Astrocyte of the cerebellum (primary cell): ENCODE measurements around the gene GRAMD4.

Experiments used
- DNase-seq: peaks from one replicate; pipeline ENCODE4 v3.0.0-alpha.2; 2011; ENCODE audit warnings: low read depth
- H3K4me3 ChIP-seq: 2 replicates; pipeline ENCODE4 v1.5.1; 2011; ENCODE audit warnings: mild to moderate bottlenecking, low read depth, low read length, moderate library complexity
- CTCF ChIP-seq: IDR thresholded peaks from 2 replicates; pipeline ENCODE4 v1.5.1; 2012; ENCODE audit warnings: low read length, low read depth, moderate library complexity, mild to moderate bottlenecking; ENCODE audit errors: missing control alignments
- in situ Hi-C: cut with HindIII; loops from 2 replicates; pipeline ENCODE4 v1.10.0; 2017; ENCODE audit warnings: low sequenced_read_pairs

The GRAMD4 gene

DNA sequence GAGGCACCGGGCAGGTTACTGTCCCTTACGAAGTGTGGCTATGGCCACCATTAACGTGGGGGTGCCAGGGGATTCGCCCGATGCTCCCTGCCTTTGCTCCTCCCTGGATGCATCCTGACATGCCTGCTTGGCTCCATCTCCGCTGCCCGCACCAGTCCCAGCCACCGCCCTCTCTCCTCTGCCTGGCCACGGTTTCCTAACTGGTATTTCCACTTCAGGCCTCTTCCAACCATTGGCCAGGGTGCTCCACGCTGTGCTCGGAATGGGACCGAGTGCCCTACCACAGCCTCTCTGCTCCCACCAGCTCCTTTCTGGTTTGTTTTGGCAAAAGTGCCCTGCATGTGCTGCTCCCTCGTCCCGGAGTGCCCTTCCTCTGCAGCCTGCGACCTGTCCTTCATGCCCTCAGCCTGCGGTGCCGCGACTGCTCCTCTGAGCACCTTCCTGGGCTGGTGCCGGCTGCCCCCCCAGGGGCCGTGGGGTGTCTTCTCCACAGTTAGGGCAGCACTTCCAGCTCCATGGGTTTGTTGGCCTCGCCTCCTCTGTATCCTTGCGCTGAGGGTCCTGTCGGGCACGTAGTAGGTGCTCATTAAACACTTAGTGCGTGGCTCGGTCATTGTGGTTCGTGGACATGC lies 12.6 kb upstream of the GRAMD4 start:
- H3K4me3 ChIP-seq, result no peak overlapping the region
- in situ Hi-C loops, result no loop called here
- no peak for TF ChIP-seq CTCF
- DNase-seq, result no peak

- H3K4me3 ChIP-seq, result no peak overlapping the region
- in situ Hi-C loops, result no loop called here
- DNase-seq, result no peak
- no peak for TF ChIP-seq CTCF
Measured at GRCh38 chr22:46609175-46609690, 11.0 kb upstream of the GRAMD4 start.

GRCh38 chr22:46609724-46610201 lies 10.4 kb upstream of the GRAMD4 start:
- in situ Hi-C loops, result no loop called here
- TF ChIP-seq CTCF, result no peak
- DNase-seq, result no peak
- no peak overlapping the region for H3K4me3 ChIP-seq

DNA sequence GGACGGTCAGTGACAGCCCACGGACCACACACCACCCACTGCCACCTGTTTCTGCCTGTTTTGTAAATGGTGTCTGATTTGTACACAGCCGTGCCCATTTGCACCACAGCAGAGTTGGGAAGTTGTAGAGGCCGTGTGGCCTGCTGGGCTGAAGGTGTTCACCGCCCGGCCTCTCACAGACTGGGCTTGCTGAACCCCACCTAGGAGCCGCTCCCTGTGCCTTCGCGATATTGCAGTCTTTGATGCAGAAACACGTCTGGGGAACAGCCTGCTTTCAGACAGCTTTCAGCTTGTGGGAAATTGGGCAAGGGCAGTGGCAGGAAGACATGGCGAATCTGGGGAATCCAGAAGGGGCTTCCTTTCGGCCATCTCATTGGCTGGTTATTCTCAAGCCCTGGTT lies 9.8 kb upstream of the GRAMD4 start:
- no peak for TF ChIP-seq CTCF
- no peak overlapping the region for H3K4me3 ChIP-seq
- no peak for DNase-seq
- in situ Hi-C loops, result no loop called here

DNA sequence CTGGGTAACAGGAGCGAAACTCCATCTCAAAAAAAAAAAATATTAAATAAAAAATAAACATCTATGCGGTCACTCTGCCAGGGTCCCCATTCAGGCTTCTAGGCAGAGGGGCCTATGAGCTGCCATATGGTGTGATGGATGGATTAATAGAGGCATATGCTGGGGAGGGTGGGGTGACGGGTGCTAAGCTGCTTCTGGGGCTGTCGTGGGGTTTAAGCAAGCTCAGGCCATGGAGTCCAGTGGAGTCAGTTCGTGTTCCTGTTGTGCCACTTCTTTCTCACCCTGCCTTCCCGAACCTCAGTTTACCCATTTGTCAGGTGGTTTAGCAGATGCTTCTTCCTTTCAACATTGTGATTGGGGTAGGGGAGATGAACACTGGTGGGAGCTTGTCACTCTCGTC lies 9.0 kb upstream of the GRAMD4 start:
- no peak for DNase-seq
- in situ Hi-C loops, result no loop called here
- no peak for TF ChIP-seq CTCF
- H3K4me3 ChIP-seq, result no peak overlapping the region

DNA sequence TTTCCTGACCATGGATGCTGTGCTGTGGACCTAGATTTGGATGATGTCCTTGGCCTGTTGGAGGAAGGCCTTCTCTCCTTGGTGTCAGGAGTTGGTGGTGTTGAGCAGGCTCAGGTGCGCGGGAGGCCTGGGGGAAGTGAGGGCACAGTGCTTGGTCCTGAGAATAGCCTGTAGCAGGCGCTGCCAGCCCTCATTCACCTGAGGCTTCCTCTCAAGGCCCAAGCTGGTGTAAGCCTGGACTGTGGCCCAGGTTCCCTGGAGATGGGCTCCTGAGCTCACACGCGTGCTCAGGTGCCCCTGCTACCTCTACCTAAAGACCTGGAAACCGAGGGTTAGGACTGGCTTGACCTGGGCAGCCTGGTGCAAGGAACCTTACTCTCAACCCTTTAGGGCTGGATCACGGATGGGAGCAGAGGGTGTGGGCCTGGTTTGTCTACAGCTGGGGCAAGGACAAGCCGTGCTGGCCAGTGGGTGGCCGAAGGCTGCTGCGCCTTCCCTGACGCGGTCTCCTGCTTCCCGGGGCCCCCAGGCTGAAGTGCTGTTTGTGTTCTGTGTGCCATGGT lies 7.8 kb upstream of the GRAMD4 start:
- DNase-seq, result no peak
- in situ Hi-C loops, result no loop called here
- TF ChIP-seq CTCF, result no peak
- H3K4me3 ChIP-seq, result no peak overlapping the region
